NOMO-1 treated with DMSO at 0.1 percent for 48 hours (cell line): ENCODE data around the gene MYO1D.

ENCODE experiments used
- DNase-seq: peaks from one replicate; lab custom pipeline; 2025; ENCODE audit not compliant: unreplicated experiment; lab: John Stamatoyannopoulos, UW

The MYO1D gene

DNA sequence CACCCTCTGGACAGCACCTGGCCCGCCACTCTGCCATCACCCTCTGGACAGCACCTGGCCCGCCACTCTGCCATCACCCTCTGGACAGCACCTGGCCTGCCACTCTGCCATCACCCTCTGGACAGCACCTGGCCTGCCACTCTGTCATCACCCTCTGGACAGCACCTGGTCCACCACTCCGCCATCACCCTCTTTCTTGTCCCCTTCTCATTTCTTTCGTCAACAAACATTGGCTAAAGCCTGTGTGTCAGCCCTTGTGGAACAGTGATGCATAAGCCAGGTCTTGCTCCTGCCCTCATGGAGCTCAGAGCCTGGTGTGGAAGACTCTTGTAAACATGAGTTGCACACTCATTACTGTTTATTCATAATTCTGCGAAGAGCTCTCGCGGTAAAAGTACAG, 358.9 kb downstream of the MYO1D start:
- no peak for DNase-seq

DNA sequence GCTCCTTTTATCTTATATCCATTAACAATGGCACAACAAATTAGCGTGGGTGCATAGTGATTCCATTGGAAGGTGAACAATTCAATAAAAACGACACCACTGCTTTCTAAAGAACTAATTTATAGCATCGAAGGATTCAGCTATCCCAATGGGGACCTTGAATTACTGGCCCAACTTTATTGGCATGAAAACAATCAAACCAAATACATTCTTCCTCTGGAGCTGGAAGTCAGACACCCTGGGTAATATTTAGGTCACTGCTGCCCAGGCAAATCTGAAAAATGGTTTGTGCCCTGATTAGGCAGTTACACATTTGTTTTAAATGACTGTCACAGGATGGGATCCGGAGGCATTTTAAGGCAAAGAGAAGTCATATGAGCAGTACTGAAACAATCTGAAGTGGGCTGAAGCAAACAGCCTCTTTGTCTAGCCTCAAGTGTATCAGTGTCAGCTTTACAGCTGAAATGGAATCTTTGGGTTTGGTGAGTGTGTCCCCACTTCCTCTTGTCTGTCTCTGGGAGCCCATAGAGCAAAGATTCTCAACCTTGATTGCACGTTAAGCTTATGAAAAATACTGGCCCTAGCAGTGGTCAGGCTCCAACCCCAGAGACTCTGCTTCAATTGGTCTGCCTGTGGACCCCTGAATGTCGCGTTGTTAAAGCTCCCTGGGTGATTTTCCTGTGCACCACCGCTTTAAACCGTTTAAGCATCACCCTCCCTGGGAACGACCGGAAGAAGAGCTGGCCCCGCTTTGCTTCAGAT, 359.8 kb downstream of the MYO1D start:
- DNase-seq = no peak

DNA sequence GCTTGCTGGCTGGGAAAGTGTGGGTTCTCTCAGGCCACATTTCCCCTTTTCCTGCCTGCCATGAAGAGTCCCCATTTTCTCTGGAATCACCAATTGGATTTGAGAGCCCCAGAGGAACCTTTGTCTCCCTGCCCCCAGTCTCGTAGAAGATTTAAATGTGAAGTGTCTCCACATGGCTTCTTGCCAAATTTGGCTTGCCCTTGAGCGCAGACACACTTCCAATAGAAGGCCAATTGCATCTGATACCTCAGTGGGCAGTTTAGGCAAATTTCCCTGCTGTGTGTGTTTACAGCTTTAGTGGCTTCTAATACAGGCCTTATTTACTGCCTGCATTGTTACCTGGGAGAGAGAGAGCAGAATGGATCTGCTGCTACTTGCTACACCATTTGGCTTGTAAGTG, 360.5 kb downstream of the MYO1D start:
- no peak for DNase-seq

DNA sequence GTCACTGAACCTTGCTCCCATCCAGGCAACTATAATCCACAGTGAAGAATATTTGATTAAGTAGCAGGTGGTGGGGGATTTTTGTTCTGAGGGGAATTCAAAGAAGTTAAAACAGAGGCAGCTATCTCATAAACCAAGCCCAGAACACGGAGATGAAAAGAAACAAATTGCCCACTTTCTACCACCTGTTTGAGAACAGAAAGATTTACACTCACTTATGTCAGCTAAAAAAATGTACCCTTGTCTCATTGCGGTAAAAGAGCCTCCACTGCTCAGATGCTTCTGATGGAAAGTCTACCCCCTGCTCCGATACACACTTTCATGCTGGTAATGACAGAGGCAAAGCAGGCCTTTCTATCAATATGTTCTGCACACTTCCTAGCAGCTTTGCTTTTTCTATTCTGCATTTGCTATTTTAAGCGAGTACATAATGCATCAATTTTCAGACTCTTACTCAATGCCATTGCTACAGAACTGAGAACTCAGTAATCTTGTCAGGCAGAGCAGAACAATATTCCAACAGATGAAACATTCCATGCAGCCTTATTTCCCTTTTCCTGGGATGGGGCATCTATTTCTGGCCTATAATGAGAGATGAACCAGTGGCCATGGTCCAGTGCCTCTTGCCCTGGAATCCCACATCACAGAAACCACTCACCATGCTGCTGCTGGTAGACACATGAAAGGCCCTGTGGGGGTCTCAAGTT, 361.1 kb downstream of the MYO1D start:
- DNase-seq = peak; percentile 24

DNA sequence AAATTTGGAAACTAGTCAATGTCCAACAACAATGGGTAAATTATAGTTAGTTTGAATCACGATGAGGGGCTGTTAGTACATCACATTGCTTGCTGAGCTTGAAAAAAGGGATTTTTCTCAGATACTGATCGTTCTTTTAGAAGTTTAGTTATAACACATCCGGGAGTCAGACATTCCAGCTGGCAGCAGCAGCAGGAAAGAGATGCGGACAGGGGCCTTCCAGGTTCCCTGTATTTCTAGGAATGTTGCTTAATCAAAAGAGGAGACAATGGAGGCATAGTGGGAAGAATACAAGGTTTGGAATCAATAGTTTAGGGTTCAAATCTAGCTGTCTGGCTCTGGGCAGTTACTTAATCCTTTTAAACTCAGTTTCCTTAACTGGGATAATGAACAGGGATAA, 362.3 kb downstream of the MYO1D start:
- DNase-seq = no peak

DNA sequence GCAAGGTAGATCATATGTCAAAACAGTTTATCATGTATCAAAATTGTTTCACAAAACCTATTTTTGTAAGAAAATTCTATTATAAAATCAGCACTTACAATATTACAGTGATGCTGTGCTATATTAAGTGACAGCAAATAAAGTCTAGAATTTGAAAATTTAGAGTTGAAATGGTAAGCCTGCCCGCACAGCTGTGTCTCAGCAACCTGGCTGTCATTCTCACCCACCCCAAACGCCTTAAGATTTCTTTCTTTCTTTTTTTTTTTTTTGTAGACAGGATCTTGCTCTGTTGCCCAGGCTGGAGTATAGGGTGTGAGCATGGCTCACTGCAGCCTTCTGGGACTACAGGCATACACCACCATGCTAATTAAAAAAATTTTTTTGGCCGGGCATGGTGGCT, 363.3 kb downstream of the MYO1D start:
- no peak for DNase-seq

DNA sequence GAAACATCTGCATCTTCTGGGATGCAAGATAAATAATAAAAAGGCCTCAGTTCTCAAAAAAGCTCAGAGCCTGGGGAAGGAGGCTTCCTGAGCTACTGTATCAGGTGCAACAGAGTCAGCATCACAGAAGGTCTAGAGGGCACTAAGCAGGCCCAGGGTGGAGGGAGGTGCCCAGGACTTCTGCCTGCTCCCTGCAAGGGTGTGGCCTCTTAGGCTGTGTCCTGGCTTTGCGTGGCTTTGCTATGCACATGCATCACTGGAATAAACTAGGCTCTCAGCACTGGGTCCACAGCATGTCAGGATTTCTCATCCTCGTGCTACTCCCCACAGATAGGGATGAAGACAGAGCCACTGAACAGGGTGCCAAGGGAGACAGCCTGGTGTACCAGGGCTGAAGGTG, 364.6 kb downstream of the MYO1D start:
- DNase-seq = no peak

DNA sequence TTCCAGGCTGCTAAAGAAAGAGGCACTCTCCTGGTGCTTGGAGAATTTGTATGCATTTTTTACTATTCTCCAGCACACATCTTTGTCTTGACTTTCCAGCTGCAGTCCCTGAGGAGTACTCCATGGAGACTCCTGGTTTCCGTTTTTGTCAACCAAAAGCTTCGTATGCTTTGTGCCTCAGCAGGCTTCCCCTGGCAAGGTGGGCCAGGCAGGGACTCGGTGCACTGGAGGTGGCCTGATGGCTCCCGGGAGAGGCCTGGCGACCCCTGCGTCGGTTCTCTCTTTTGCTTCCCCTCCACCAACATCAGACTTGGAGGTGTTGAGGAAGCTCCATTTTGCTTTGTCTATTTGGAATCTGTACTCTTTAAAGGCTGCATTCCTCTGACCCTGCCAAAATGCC, 366.5 kb downstream of the MYO1D start:
- no peak for DNase-seq

DNA sequence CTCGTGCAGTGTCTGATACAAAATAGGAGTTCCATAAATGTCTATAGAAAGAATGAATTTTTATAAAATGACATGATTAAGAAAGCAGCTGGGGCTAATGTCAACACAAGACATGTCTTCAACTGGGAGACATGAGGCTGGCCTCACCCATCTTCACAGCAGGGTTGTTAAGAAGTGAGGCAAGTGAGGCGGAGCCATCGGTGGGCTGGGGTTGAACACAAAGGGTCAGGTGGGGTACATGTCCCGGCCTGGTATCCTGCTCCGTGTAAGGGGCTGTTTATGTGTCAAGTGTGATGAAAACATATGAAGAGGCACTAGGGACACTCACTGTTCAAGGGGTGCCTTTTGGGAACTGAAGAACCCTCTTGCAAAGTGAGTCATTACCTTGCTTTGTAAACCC, 368.0 kb downstream of the MYO1D start:
- DNase-seq = no peak

DNA sequence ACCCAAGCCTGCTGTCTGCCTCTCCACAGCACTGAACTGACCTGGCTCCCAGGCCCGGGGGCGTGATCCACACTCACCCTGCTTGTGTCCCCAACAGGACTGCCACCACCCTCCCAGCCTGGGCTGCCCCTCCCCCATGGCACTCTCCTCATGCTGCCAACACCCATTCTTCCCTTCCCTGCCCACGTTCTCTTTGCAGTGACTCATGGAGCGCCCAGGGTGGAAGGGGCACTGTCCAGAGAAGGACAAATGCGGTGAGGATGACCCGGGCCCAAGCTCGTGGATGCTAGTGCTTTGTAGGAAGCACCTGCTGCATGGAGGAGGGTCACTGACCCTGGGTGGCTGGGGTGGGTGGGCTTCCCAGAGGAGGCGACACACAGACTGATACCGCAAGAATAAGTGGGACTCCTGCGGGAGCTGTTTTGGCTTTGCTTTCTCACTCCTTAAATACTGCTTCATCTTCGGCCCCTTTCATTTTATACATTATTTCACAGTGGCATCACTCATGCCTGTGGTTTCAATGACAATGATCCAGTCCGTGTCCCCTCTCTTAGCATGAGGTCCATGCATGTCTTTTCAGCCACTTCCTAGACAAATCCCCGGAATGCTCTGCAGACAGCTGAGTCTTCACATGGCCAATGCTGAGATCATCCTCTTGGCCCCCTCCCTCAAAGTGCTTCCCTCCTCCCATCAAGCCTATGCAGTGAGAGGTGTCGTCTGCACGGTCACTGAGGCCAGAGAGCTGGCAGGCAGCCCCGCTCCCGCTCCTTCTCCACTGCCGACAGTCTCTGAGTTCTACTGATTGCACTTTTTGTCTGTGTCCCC, 372.5 kb downstream of the MYO1D start:
- no peak for DNase-seq

DNA sequence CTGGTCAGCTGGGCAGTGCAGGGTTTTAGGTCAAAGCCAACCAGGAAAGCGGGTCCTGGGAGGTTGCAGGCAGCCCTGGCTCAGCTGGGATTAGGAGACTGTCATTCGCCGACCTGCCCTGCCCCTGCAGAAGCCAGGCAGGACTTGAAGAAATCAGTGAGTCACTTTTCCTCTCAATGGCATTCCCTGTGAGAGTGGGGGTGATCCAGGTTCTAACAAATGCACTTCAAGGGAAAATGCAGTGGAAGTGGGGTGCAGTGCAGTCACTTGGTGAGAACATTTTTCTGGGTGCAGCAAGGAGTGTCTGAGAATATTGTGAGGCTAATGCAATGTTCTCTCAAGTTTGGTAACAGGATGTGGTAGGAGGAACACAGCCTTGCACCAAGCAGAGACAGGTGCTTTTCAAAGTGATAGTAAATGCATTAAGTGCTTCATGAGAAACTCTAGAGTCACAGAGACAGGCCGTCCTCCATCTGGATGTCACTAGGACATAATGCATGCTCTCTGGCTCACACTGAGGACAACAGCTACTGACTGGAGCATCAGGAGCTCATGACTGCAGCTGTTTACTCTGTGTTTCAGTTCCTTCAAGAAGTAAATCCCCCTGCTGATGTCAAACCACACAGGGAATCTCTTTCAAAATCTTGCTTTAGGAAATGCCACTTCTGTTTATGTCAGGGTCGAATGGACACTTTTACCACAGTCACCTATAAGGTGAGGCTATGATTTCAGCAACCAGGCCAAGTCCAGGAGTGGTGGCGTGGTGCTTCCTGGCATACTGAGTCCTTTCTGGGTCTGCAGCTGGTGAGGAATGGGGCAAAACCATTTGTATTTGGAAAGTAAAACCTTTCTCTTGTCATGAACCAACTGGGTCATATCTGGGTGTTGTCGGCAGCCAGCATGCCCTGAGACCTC, 373.4 kb downstream of the MYO1D start:
- DNase-seq = peak; percentile 75

DNA sequence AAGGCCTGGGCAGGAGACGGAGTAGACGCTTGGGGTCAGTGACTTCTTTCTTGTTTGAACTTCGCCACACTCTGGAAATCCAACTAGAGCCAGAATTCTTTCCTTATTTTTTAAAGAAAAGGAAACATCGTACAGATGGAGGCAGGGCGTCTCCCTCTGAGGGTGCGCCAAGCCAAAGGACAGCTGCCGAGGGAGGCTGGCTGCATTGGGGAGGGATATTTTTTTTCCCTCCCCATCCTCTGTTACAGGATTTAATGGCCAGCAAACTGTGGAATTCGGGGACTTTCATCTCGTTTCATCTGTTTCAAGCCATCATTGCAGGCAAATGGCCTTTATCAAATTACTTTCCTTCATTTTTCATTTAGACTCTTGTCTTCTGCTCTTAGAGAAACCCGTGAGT, 374.2 kb downstream of the MYO1D start:
- no peak for DNase-seq

DNA sequence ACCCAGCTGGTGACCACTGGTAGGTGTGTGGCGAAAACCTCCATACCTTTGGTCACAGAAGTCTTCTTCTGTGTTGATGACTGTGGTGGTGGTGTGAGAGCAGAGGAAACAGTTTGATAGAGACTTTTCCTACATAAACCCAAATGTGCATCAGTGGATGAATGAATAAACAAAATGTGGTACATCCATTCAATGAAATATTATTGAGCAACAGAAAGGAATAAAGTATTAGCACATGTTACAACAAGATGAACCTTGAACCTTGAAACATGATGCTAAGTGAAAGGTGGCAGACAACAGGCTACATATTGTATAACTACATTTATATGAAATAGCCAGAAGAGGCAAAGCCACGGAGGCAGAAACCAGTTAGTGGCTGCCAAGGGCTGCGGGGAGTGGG, 374.9 kb downstream of the MYO1D start:
- no peak for DNase-seq

DNA sequence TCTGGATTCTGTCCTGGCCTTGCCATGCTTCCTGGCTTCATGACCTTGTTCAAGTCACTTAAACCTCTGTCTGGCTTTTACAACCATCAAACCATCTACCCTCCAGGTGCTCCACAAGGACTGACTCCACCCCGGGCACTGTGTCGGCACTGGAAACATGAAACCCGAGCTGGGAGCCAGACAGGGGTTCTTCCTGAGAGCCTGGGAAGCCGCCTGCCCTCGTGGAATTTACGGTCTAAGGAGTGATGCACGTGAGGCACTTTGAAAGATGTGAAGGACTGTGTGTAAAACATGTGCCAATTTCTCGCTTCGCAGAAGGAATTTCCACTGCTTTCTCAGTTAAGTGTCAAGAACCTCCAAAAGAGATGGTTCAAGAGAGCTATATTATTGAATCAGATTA, 378.5 kb downstream of the MYO1D start:
- no peak for DNase-seq

DNA sequence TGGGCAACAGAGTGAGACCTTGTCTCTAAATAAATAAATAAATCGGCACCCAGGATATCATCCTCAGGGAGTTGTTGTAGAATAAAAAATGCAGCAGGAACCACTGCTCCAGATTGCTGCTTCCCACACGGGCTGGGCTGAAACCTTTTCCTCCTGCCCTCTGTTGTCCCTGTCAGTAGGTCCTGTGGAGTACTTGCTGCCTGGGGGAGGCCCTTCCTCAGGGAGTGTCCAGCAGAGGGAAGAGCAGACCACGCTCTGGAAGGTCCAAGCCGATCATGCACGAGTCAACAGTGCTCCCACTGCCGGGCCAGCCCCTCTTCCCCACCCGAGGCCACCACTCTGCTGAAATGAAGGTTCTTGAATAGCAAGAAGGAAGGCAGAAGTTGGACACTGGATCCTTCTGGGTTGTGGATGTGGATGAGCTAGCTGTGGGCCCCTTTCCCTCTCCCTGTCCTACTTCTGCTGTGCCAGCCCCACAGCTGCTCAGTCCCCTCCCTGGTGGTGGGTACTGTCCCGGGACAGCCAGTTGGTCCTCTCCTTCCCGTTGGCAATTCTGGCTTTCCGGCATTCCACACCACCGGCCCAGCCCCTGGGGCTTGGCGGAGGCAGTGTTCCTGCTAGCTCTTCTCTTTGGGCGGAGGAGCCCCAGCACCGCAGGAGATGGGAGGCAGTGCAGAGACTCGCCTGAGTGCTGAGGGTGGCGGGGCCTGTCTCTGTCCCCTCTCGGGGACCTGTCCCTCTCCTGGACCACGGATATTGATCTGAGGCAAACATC, 379.3 kb downstream of the MYO1D start:
- no peak for DNase-seq

DNA sequence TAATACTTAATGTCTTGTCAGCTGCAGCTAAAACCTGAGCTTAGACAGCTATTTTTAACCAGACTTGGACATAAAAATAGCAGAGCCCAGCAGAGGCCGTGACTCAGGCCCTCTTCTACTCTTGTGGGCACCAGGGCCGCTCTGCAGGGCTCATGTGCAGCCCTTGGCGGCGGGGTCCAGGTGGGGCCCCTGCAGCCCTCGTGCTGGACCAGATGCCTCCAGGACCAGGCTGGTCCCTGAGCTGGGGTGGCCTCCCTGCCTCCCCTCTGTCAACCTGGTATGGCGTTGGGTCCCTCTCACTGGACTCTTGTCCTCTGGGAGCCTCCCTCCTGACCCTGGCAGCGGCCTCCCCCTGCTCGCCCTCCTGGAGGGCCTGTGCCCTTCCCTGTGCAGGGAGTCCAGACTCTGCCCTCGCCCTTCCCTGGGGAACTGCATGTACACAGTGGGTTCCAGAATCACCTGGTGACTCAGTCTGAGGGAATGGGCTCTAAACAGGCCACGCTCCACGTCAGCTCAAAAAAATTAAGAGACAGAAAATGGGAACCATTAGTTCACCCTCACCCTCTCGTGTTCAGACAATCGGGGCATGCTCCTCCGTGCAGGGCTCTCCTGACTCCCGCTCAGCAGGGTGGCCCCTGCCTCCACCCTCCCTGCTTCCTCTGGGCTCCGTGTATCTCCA, 380.4 kb downstream of the MYO1D start:
- no peak for DNase-seq

DNA sequence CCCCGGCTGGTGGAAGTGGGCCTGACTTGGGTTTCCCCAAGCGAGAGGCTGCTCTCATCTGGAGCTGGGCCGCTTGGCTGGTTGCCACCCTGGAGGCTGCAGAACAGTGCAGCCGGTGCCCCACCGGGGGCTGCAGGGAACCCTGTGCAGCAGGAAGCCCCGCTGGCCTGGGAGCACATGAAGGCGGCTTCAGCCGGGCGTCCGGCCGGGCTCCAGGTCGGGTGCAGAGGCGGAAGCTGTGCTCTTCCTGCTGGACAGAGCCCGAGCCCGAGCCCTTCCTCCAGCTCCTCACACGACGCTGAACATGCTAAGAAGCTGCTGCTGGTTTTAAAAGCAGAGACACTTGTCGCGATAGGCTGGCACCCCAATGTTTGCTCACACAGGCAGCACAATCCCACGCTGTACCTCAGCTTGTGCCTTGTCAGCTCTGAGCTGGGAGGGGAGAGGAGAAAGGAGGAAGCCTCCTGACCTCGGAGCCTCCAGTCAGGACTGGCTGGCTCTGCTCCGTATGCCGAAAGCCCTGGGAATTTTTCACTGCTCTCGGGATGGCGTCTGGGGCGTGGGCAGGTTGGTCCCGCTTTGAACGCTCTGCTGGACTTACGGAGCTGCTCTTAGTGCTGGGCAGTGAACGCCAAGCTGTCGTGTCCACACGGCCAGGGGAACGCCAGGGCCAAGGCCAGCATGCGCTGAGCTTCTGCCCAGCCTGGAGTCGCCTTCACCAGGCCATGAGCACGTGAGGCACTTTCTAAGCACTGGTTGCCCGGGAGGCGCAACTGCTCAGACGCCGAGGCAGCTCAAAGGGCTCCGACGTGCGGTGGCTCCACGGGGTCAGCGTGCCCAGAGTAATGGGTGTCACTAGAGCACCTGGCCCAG, 381.3 kb downstream of the MYO1D start:
- no peak for DNase-seq

DNA sequence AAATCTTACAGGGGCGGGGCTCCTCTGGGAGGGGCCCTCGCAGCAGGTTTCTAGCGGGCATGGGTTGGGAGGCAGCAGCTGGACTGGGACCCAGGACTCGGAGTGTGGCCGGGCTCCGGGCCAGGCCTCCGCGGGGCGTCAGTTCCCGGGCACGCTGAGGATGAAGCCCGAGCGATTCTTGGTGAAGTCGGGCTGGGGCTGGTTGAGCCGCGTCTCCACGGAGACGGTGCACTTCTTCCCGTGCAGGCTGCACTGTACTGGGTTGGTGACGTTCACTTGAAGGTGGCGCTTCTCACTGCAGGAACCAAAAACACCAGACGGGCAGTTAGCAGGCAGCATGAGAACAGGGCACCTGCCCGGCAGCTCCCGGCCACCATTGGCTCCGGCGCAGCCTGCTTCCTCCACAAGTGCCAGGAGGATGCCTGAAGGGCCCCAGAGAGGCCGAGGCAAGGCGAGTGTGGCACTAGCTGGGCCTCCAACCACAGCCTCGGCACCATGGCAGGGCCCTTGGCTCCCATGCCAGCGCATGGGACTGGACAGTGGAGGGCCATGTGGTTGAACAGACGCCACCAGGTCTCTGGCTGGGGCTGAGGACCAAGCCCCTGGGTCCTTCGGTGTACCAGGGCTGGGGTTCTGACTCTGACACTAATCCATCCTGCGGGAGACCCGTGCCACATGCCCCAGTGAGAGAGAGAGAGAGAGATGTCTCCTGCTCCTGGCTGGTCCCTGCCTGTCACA, 382.1 kb downstream of the MYO1D start:
- DNase-seq = peak; percentile 71
